Measurements from ENCODE around the gene OR10W1.

OR10W1 gene

DNA sequence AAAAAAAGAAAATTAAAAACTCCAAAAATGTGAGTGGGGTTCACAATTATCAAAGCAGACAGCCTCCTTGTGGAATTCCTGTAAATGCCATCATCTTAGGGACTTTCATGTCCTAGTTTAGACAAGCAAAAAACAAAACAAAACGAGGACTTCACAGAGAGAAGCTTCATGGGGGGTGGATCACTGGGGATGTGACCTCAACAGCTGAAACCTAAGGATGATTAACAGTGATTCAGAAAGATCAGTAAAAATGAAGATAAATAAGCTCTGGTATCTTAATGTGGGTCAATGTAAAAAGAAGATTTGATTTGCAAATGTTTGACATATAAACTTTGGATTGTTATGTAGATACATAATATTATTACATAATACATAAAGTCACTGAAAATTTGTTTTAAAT is 8.1 kb upstream of the OR10W1 start:
- no peak for TF ChIP-seq CTCF (conservative IDR thresholded peaks at IDR 0.05; ENCODE audit: control insufficient read depth, insufficient read depth, low read depth, low read length)

DNA sequence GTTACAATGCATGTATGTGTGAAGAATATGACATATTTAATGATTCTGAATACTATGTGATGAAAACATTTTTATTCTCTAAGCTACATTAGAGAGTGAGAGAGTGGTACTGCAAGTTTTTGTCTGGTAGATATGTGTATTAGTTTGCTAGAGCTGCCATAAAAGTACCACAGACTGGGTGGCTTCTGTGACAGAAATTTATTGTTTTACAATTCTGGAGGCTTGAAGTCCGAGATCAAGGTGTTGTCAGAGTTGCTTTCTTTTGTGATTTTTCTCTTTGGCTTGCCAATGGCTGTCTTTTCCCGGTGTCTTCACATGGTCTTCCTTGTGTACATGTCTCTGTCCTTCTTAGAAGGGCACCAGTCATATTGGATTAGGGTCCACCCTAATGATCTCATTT is 6.9 kb upstream of the OR10W1 start:
- no peak overlapping the region for H3K4me3 ChIP-seq (ENCODE audit: control insufficient read depth, low read depth, low read length)
- no peak for TF ChIP-seq CTCF (conservative IDR thresholded peaks at IDR 0.05; ENCODE audit: control insufficient read depth, insufficient read depth, low read depth, low read length)
- no peak for DNase-seq (ENCODE audit: low read depth)

More for the DNA sequence above, 8.1 kb upstream of the OR10W1 start:
- H3K4me3 ChIP-seq (ENCODE audit: control insufficient read depth, low read depth, low read length), result no peak overlapping the region
- DNase-seq (ENCODE audit: low read depth), result no peak

- DNase-seq (ENCODE audit: low read depth), result no peak
- no peak for TF ChIP-seq CTCF (conservative IDR thresholded peaks at IDR 0.05; ENCODE audit: control insufficient read depth, insufficient read depth, low read depth, low read length)
- no peak overlapping the region for H3K4me3 ChIP-seq (ENCODE audit: control insufficient read depth, low read depth, low read length)
Measured at GRCh38 chr11:58259983-58260382, 8.1 kb downstream of the OR10W1 start.

- no peak for TF ChIP-seq CTCF (conservative IDR thresholded peaks at IDR 0.05; ENCODE audit: control insufficient read depth, insufficient read depth, low read depth, low read length)
- DNase-seq (ENCODE audit: low read depth), result no peak
- H3K4me3 ChIP-seq (ENCODE audit: control insufficient read depth, low read depth, low read length), result no peak overlapping the region
Measured at GRCh38 chr11:58254936-58255335, 13.1 kb downstream of the OR10W1 start.

GRCh38 chr11:58243954-58244353 is 24.1 kb downstream of the OR10W1 start:
- no peak for DNase-seq (ENCODE audit: low read depth)
- TF ChIP-seq CTCF (conservative IDR thresholded peaks at IDR 0.05; ENCODE audit: control insufficient read depth, insufficient read depth, low read depth, low read length), result no peak
- H3K4me3 ChIP-seq (ENCODE audit: control insufficient read depth, low read depth, low read length), result no peak overlapping the region

- no peak for DNase-seq (ENCODE audit: low read depth)
- no peak overlapping the region for H3K4me3 ChIP-seq (ENCODE audit: control insufficient read depth, low read depth, low read length)
- no peak for TF ChIP-seq CTCF (conservative IDR thresholded peaks at IDR 0.05; ENCODE audit: control insufficient read depth, insufficient read depth, low read depth, low read length)
Measured at GRCh38 chr11:58227956-58228615, 40.0 kb downstream of the OR10W1 start.

DNA sequence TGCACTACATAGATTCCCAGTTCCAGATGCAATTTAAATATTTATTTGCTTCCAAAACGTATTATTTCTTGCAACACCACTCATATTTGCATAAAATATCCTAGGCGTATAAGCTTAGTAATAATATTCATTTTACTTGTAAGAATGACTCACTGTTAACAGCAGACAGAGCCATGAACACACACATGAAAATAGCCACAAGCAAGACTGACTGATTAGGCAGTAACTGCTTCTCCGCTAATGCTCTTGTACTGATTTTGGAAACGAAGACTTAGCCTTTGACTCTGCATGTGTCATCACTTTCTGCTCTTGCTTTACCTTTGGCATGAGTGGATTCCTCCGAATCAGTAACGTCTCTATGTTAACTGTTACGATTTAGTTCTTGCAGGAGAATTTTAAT is 45.3 kb downstream of the OR10W1 start:
- peak; percentile 40 for DNase-seq (ENCODE audit: low read depth)
- no peak overlapping the region for H3K4me3 ChIP-seq (ENCODE audit: control insufficient read depth, low read depth, low read length)
- TF ChIP-seq CTCF (conservative IDR thresholded peaks at IDR 0.05; ENCODE audit: control insufficient read depth, insufficient read depth, low read depth, low read length), result no peak

Measured in fibroblast of mammary gland (primary cell).